Retinal pigment epithelial cell (primary cell): ENCODE measurements around the gene ENDOU.
A peak's percentile ranks its signal among the peaks of the same experiment; 100 is the strongest.

Source experiments
- DNase-seq: peaks from one replicate; pipeline ENCODE4 v3.0.0-alpha.2; 2010; ENCODE audit warnings: low read depth
- H3K4me3 ChIP-seq: 2 replicates; pipeline ENCODE4 v1.5.1; 2011; ENCODE audit warnings: mild to moderate bottlenecking, low read length, control low read depth, moderate library complexity
- CTCF ChIP-seq: conservative IDR thresholded peaks from 2 replicates; pipeline ENCODE4 v1.5.1; 2011; ENCODE audit warnings: low read depth, low read length, control low read depth, inconsistent platforms

ENDOU gene

DNA sequence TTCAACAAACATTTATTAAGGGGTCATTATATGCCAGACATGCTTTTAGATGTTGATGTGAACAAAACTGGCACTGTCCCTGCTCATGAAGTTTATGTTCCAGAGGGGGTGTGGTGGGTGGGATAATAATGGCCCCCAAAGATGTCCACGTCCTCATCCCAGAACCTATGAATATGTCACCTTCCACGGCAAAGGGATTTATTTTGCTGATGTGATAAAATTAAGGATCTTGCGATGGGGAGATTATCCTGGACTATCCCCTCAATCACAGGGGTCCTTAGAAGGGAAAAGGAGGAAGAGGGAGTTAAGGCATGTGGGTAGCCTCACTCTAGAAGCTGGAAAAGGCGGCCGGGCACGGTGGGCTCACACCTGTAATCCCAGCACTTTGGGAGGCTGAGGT, 46.0 kb upstream of the ENDOU start:
- TF ChIP-seq CTCF, result no peak
- H3K4me3 ChIP-seq, result no peak overlapping the region

DNA sequence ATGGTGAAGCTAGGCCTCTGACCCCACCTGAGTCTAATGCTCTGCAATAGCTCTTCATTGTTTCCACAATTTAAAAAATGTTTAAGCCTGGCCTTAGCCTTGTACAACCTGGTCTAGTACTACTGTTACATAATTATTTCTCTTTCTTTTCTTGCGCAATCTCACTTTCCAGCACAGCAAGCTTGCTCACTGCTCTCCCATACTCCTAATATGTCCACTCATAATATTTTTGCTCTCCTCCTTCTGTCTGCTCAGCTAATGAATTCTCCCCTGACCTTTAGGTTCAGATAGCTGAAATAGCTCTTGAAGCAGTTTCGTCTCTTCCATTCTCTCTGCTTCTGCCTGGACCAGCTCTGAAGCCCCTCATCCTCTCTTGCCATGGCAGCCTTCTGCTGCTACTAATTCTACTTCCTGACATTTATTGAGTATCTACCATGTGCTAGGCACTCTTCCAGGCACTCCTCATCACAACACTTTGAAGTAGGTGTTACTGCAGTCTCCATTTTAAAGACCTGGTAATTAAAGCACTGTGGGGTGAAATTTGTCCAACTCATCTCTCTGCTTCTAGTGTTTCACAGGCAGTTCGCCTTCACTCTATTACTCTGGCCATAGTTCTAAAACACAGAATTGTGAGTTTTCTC, 44.9 kb upstream of the ENDOU start:
- H3K4me3 ChIP-seq, result no peak overlapping the region
- no peak for DNase-seq
- TF ChIP-seq CTCF, result no peak

More for the DNA sequence above, 46.0 kb upstream of the ENDOU start:
- no peak for DNase-seq

DNA sequence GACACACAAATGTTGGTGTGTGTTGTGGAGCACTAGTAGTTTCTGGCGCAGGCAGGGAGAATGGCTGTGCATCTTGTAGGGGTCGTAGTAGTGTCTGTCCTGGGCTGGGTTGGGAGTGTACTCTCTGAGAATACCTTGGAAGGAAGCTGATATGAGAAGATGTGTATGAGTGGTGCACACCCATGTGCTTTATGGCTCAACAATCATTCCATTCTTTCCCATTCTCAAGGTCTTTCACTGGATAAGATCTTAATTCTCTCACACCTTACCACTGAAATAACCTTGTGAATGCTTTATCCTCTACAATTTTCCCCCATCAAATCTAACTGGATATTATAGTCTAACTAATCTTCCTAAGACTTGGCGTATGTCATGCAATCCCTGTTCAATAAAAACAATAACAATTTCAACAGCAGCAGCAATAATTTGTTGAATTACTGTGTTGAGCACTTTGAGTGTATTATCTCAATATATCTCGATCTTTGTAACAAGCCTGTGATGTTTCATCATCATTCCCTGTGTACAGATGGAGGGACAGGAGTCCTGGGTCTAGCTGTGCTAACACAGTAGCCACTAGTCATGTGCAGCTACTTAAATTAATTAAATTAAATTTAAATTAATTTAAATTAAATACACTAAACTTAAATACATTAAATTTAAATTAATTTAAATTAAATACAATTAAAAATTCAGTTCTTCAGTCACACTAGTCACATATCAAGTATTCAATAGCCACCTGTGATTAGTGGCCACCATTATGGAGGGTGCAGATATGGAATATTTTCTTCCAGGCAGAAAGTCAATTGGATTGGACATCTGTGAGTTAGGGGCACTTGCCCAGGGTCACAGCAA, 44.2 kb upstream of the ENDOU start:
- DNase-seq, result no peak
- H3K4me3 ChIP-seq, result no peak overlapping the region
- TF ChIP-seq CTCF, result no peak

DNA sequence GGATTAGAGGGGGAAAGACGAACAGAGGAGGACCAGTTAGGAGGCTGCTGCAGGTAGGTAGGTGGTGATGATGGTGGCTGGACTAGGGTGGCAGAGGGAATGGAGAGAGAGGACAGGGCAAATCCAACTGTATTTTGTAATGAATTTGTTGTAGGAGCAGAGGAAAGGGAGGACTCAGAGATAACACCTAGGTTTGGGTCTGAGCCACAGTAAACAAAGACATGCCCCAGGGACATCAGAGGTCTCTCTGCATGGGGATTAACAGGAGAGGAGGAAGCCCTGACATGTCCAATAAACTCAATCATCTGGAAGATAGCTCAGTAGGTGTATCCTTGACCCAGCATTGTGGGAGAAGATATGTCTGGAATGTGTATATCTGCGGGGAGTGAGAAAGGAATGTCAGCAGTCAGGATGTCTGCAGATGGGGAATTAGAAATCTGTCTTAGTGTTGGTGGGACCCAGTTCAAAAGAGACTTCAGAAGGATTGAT, 43.1 kb upstream of the ENDOU start:
- DNase-seq, result no peak
- H3K4me3 ChIP-seq, result no peak overlapping the region
- TF ChIP-seq CTCF, result no peak

DNA sequence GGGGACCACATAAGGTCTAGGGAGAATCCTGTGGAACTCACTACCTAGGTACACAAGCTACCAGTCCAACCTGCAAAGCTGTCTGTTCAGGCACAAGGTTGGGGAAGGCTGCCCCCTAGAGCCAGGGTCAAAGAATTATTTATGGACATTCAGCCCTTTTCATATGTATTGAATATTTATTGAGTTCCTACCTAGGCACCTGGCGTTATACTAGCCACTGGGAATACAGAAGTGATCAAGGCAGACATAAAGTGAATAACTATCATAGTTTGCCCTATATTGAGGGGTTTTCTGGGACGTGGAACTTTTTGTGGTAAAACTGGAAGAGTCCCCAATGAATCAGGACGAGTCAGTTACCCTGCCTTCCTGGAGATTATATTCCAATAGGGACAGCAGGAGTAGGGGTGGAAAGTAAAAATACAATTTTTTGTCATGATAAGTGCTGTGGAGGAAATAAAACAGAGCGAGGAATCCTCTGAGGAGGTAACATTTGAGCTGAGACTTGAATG, 42.0 kb upstream of the ENDOU start:
- H3K4me3 ChIP-seq, result no peak overlapping the region
- peak; percentile 63 for TF ChIP-seq CTCF
- no peak for DNase-seq

DNA sequence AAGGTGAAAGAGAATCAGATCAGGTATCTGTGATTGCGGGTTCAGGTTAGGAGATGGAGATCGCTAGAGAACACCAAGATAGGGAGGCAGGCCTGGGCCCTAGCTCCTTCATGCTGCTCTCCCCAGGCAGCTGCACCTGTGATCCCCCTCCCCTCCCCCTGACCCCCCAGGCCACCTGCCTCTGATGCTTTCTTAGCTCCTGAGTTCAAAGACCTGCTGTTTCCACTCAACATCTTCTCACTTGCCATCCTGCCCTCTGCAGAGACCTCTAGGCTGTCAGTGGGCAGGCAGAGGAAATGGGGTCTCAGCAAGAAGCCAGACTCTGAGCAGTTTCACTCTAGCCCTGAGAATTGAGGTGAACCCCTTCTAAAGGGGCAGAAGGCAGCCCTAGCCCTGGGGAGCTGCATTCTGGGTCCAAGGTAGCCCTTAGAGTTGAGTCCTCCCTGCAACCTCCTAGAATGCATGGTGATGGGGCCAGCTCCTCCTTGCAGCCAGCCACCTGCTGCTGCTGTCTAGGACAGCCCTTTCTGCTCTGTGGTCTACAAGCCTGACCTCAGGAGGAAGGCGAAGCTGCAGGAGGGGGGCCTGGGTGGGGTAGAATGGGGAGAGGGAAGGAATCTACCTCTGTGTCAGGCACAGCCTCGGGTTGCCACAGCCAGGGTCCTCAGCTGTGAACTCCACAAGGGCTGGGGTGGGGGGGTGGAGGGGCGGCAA, 41.4 kb upstream of the ENDOU start:
- no peak for DNase-seq
- H3K4me3 ChIP-seq, result no peak overlapping the region
- no peak for TF ChIP-seq CTCF
